GM18499 (cell line): Measurements from ENCODE around the gene UPK2.

Experiments used
- ATAC-seq: cut with Tn5 transposase; IDR thresholded peaks from one replicate; pipeline ENCODE4 v1.9.1; 2021; ENCODE audit warnings: moderate number of reproducible peaks; ENCODE audit not compliant: insufficient read depth, unreplicated experiment

UPK2 gene

DNA sequence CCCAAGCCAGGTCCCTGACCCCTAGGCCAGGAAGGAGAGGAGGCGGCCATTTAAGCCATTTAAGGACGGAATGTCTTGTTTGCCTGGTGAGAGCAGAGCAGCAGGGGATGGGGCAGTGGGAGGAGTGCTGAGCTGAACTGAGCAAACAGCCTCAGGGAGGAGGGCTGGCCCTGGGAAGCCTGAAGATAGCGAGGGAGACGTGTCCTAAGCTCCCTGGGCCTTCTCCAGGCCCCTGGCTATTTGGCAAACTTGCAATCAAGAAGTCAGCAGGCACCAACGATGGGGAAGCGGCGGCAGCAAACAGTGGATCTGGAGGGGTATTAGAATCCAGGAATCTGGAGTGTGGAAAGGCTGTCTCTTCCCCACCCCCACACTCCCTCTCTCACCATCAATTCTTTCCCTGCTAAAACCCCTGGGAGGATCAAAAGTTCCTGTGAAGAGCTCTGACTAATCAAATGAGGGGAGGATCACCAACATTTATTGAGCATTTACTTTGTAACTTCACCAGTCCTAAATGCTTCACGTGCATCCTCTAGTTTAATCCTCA lies 39.2 kb upstream of the UPK2 start:
- no peak for ATAC-seq

DNA sequence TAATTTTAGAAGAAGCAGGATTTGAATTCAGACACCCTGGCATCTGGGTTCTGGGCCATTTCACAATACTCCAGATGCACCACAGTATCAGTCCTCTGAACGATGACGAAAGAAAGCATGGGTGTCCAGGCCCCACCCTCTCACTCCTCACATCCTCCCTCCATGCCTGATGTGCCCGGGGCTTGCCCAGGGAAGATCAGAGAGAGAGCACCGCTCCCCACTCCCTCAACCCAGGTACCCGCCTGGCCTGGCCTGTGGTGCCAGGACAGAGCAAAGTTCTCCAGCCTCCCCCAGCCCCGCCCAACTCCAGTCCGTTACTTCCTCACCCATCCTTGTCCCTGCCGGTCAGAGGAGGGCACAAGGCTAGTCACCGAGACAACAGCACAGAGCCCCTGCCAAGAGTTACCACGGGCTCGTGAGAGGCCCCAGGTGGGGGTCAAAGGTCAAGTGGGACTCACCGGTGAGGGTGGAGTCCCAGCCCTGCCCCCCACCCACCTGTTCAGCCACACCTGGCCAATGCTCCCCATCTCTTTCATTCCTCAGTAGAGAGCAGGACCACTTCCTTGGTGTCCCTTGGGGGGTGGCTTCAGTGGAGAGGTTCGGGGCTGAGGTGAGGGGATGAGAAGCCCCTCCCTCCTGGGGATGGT lies 38.5 kb upstream of the UPK2 start:
- no peak for ATAC-seq

DNA sequence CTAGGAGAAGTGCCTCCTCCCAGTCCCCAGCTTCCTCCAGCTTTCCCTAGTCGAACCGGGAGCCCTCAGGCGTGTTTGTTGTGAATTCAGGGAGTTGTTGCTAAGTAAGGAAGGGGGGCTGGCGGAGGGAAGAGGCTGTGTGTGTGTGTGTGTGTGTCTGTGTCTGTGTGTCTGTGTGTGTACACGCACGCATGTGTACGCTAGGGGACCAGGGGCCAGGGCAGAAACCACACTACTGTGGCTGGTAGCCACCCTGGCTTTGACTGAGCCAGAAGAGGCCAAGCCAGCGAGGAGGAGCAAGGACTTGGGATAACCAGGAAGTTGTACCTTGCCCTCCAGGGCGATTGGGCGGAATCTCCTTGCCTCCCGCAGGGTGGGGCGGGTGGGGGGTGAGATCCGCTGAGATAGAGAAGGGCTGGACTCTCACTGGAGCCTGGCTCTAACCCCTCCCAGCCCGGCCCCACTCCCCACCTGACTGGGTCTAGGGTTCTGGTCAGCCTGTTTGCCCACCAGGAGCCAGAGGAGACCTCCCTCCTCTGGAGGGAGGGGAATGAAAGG lies 37.9 kb upstream of the UPK2 start:
- ATAC-seq = no peak

DNA sequence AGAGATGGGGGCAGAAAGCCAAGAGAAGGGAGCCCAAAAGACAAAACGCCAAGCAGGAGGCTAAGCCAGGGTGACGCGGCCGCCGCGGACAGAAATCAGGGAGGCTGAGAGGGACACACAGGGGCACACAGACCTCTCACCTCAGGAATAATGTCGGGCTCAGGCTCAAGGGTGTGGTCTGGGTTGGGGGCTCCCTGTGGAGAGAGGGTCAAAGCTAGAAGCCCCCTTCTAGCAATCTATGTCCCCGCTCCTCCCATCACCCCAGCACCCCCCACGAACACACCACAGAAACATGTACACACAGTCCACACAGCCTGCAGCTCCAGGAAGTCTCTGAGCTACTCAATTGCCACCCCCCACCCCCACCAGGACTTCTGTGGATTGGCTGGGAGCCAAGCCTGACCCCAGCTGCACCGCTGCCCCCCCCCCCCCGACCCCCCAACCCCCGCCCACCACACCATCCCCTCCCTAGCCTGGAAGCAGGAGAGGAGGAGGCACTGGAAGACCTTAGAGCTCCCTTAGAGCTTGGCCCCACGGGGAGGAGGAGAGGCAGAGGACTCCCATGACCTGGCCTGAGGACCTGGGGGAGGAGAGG lies 37.3 kb upstream of the UPK2 start:
- ATAC-seq = no peak

DNA sequence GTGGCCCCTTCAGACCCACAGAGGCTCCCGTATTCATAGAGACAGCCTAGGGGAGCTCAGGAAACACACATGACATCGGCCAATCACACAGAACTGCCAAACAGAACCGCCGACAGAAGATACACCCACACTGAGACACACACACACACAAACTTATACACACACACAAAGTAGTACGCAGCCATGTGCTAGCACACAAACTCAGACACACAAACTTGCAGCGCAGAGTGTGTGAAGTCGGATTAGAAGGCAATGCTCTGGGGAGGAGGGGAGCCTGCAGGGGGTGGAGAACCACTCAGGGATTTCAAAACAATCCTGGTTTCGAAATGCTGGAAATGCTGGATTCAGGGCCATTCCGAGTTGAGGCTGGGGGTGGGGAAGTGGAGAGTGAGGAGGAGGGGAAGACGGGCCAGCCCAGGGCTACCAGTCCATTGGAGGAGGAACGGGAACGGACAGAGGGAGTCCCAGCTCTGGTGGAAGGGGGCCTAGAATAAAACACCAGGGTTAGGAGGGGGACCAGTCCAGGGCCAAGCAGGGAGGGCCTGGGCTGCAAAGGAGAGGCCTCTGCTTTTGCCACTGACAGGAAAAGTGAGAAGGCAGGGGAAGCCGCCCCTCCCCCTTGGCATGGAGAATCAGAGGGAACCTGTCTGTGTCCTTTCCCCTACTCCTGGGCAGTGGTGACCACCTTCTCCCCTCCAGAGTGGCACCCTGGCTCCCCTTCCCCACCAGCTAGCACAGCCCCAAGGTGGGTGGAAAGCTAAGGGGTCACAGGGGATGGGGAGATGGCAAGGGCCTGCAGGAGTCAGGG lies 34.8 kb upstream of the UPK2 start:
- no peak for ATAC-seq

DNA sequence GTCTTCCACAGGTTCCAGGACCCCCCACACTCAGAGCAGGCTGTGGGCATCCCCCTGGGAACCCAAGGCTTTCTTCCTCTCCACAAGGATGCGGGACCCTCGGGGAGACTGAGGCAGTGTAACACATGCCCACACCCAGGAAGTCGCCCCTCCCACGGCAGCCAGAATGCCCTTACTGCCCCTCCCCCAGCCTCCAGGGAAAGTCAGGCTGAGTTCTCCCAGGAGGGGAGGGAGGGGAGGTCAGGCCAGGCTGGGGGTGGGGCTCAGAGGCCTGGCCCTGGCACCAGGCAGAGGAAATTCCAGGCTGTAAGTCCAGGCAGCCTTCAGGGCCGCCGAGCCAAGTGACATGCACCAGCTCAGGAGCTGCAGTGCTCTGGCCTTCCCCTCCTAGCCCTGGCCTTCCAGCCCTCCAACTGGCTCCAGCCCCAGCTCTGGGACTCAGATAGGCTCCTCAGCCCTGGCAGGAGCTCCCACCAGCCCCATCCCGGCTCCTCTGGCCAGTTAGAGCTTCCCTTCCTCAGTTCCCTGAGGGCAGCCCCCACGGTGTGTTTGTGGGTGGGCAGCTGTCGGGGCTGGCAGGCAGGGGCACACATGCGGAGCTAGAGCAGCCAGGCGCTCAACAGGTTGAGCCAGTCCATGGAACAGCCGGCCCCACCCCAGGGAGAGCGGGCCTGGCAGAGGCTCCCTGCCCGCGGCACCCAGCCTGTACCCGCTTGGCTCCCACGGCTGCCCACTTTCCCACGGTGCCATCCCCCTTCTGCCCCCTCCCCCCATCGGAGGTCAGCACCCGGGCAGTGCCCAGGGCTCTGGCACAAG lies 34.0 kb upstream of the UPK2 start:
- no peak for ATAC-seq

DNA sequence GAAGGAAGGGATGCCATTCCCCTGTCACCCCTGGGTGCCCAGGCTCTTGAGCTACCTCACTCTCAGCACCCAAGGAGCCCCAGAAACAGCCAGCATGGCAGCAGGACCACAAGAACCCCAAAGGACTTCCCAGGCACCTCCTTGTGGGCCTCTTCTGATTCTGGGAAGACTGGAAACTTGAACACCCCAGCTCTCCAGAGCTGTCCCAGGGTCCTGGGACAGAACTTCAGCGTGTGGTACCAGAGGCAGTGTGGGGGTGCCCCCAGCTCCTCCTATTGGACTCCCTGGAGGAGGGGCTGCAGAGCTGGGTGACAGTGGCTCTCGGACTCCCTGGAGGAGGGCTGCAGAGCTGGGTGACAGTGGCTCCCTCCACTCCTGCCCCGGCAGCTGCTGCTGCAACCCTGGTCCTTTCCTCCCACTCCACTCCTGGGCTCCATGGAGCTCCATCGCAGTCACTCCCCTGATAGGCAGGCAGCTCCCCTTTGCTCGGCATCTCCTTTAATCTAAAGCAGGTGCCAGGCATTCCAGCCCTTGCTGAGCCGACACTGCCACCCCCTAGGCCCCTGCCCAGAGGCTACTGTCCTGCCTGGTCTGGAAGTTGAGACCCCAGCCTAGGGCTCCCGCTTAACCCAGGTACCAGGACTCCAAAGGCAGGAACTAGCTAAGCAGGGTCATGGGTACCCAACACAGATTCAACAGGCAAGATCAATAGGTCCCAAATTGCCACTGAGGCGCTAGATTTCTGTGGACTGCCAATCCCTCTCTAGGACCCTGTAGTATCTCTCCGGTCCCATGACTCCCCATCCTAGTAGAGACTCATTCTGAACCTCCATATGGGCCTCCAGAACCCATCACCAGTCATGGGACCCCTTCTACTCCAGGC lies 33.1 kb upstream of the UPK2 start:
- no peak for ATAC-seq

DNA sequence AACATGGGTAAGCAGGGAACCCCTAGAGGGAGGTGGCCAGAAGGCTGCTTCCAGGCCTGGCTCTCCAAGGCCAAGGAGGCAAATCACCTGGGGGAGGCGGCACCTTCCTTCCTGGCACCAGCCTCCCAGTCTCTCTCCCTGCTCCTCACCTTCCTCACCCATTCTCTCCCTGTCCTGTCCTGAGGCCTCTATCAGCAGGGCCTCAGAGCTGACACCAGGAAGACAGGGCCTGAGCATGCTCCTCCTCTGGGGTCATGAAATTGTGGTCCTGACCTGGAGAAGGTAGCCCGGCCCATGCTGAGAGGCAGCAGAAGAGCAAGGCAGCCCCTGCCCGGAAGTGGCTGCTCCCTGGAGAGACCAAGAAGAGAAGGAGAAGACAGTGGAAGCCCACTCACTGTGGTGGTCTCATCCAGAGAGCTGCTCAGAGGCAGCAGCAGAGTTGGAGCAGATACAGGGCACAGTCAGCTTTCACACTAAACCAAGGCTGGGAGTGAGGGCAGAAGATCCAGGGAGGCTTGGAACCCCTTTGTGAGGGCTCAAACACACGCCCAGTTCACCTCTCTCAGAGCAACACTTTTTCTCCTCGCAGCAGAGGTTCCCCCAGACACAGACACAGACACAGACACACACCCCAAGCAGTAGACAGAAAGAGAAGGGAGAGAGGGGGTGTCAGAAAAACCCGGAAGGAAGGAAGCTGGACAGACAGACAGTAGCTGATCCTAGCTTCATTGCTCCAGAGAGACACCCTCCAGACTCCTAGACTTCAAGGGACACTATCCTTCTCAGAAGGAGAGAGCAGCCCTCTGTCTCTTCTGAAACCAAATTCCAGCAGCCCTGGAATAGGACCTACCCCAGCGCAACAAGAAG lies 32.1 kb upstream of the UPK2 start:
- ATAC-seq = no peak

DNA sequence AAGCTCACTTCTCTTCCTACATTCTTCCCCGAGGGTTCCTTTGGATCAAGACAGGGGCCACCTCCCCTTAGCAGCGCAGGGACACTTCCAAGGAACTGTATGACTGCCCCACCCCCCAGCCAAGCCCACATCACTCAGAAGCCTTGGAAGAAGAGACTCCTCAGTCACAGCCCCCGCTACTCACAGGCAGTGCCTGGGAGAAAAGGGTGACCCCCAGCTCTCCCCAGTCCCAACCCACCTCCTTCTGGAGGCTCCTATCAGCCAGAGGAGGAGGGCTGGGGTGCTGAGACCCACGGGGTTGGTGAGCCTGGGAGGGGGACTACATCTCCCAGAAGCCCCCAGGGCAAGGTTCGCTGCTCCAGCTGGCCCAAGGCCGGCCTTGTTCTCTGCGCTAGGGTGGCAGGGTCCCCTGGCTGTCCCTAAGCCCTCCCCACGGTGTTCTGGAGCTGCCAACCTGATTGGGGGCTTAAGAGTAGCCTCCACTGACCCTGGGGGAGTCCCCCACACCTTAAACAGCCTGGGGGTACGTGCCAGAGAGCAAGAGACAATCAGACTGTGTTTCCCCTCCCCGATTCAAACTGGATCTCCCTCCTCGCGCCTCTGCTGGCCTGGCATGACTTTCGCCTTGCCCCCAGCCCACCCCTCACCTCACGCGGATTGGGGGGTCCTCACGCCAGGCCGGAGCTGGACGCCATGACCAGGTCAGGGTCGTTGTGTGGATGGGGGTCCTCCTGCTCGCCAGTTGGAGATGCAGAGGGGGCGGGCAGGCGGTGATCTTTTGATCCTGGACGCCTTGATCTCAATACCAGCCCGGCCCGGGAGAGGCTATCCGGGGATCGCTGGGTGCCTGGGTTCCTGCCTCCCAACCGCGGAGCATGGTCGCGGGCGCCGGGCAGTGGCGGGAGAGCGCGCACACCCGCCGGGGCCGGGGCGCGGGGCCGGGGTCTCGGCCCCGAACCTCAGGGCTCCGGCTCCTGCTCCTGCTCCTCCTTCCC lies 31.2 kb upstream of the UPK2 start:
- ATAC-seq = no peak

DNA sequence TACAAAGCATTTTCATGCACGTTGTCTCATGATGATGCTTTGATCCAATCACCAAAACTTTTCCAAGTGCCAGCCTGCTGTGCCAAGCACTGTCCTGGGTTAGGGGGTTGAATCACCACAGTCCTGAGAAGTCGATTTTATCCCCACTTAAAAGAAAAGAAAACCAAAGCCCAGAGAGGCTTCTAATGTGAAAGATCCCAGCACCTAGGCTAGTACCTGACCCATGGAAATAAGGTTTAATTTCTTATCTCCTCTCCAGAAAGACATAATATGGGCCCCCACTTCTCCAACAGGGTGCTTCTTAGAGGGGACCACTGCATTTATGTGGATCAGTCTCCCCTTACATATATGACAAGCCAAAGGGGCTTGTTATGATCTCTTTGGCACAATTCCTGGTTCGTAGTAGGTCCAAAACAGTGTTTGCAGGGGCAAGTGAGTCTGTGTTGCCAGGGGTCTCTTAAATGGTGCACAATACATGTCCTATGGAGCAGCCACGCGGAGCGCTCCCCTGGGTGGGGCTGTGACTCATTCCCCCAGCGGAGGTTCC lies 28.5 kb upstream of the UPK2 start:
- ATAC-seq = no peak

DNA sequence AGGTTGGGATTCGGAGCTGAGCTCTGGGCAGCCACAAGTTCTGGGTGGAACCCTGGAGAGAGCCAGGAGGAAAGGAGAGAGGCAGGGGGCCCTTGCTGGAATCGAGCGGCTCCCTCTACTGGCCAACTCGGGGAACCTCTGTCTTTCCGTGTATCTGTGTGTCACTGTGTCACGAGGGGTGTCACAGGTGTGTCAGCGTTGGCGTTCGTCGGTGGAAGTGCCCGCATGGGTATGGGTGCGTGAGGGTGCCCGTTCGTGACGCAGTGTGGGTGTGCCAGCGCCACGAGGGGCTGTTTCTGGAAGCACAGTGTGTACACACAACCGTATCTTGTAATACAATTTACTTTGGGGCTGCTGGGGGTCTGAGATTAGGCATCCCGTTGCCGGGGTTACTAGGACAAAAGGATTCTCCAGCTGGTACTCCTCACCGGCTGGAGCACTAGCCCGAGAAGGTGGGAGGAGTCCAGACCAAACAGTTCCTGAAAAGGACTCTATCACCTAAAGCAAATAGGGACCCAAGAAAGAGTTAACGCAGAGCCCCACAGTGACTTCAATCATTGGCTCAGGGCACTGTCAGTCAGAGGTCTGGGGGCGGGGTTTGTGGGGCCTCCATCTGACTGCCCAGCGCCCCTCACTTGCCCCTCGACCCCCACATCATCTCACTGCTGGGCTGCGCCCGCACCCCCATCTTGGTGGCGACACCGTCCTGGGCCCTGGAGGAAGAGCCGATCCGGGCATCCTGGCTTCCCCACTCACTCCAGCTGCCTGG lies 27.8 kb upstream of the UPK2 start:
- no peak for ATAC-seq

DNA sequence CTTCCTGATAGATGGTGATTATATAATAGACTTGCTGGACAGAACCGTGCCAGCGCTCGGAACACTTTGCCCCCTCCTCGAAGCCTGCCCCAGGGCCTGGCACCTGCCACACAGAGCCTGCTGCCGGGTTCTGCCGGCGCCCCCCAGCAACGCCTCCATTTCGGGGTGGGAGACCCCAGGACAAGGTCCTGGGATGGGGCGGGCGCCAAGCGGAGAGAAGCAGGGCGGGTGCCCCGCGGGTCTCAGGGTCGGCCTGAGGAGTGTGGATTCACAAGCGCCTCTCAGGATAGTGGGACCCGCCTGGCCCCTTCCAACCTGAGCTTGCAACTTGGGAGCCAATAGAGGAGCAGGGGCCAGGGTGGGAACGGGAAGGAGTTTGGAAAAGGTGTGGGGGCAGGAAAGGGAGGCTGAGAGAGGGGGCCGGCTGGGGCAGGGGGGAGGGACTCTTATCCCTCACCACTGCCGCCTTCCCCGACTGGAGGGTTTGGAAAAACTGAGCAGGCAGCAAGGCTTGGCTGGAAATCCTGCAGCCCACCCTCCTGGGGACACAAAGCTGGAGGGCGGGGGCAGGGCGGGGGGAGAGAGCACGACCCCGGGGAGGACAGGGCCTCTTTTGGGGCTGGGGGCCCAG lies 27.1 kb upstream of the UPK2 start:
- ATAC-seq = no peak

DNA sequence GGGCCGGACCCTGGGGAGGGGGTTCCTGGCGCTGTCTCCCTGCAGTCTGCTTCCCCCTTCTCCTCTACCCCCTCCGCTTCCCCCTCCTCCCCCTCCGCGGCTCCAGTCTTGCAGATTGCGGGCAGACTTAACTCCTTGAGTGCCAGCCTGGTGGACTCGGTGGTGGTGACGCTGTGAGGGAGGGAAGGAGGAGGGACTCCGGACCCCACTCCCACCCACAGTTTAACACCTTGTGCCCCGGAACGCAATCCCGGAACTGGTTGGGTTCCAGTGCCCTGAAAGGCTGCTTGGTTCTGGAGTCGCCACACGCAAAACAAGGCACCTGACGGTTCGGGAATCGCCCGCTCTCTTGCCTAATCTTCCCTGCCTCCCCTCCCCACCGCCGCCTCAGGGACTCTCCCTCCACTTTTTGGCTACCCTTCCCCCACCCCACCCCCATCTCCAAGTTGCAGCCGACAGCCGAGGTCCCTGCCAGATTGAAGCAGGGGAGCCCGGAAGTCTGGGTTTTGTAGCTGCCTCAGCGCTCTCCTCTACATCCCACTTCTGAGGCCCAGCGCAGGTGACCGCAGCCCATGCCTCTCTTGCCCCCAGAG lies 26.5 kb upstream of the UPK2 start:
- ATAC-seq = no peak

DNA sequence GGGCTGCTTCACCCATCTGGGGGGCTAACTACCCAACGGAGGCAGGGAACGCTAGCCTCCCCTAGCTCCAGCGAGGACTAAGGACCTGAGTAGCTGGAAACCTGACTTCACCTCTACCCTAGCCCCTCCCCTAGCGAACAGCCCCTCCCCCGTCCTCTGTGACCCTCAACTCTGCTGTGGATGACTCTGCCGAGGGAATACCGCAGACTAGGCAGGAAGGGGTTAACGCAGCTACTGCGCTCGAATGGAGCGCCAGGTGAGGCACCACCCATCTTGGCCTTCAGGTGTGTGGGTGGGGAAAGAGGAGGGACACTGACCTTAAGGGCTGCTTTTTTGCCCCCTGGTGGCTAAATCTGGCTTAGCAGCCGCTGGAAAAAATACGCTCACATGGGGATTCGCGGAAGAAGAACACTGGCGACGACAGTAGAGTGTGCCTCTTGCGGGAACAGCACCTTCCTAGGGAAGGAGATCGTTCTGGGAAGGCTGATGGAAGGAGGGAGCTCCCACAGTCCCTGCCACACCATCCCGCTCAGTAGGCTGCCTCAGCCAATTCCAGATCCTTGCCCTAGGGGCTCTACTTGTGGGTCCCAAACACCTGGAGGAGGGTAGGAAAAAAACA lies 25.9 kb upstream of the UPK2 start:
- no peak for ATAC-seq

DNA sequence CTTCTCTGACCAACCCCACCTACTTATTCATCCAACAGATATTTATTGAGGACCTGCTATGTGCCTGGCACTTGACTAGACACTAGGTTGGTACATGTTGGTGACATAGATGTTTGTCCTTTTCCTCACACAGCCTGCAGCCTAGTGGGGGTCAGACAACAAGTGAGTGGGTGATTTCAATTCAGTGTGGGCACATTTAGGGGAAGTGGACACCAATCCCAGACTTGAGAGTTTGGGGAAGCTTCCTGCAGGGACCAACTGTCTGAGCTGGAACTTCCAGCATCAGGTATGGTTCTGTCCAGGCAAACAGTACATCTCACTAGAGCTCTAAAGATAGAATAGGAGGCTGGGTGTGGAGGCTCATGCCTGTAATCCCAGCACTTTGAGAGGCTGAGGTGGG lies 24.5 kb upstream of the UPK2 start:
- no peak for ATAC-seq
